ENCODE measurements around the gene SMAP2. TPM values are rescaled to one million over a fixed set of nuclear protein-coding genes. Genes with fewer than 3 reads are reported as not detected.

SMAP2 gene
- total and polyA plus RNA-seq, 2 donors (not counting 3 experiments of a cell fraction or from before 2014, with no cell fraction given): 8.0 to 11.1 TPM

GRCh38 chr1:40339420-40340323, 33.9 kb upstream of the SMAP2 start:
- Histone ChIP-seq H3K27me3 (ENCODE audit: control insufficient read depth in 2 of 2, insufficient read depth in 2 of 2, low read length in 2 of 2) (peaks cover 0 to 7% of the 10 kb centered on the region in 2 experiments), H3K9ac (replicated peaks; ENCODE audit: extremely low read depth, insufficient read depth, low read length) (no peak overlapping the region), H4K20me1 (replicated peaks; ENCODE audit: control insufficient read depth, extremely low read depth, insufficient read depth, low read length) (no peaks in the 10 kb centered on the region), H3K4me1 (ENCODE audit: control insufficient read depth, extremely low read depth, insufficient read depth, low read length) (no peaks in the 10 kb centered on the region), H3K27ac (ENCODE audit: insufficient read depth, low read depth, low read length) (no peak overlapping the region), H2AFZ (ENCODE audit: low read depth, low read length) (no peak overlapping the region), H3K4me3 (replicated peaks in 1 of 3; ENCODE audit: insufficient read depth in 1 of 3, low read depth in 1 of 3, low read length in 3 of 3) (no peak overlapping the region), H3K79me2 (ENCODE audit: control insufficient read depth, insufficient read depth, low read length) (no peaks in the 10 kb centered on the region), H3K9me3 (replicated peaks; ENCODE audit: control insufficient read depth, insufficient read depth, low read length) (no peaks in the 10 kb centered on the region), H3K9me1 (replicated peaks; ENCODE audit: control insufficient read depth, extremely low read depth, insufficient read depth, low read length) (no peaks in the 10 kb centered on the region), H3K4me2 (ENCODE audit: insufficient read depth, low read length) (no peak overlapping the region), H3K36me3 (ENCODE audit: control insufficient read depth in 2 of 2, extremely low read depth in 1 of 2, insufficient read depth in 2 of 2, low read length in 2 of 2) (no peaks in the 10 kb centered on the region)
- intact Hi-C loops (cut with micrococcal nuclease) (loop anchor here (5.0 kb wide), 1 partner anchor 242 kb away; the partner anchor contains the start of gene PPT1), dilution Hi-C loops (cut with MboI; ENCODE audit: extremely low pct_ligation_motif_present, low sequenced_read_pairs) (no loop called here)
- TF ChIP-seq POLR2A (IDR thresholded peaks at IDR 0.05; ENCODE audit: low read depth, low read length) (no peak), EZH2 (IDR thresholded peaks at IDR 0.05; ENCODE audit: borderline replicate concordance, low read depth, low read length, severe bottlenecking) (no peak), CTCF (IDR thresholded peaks at IDR 0.05; ENCODE audit: extremely low read depth in 1 of 2, insufficient read depth in 1 of 2, low read depth in 1 of 2, low read length in 2 of 2) (no peak), MAX (IDR thresholded peaks at IDR 0.05; ENCODE audit: insufficient read depth, insufficient read length) (no peak), POLR2AphosphoS5 (IDR thresholded peaks at IDR 0.05; ENCODE audit: insufficient read depth, low read depth, low read length) (no peak), FOS (IDR thresholded peaks at IDR 0.05; ENCODE audit: borderline replicate concordance, insufficient read depth, low read length) (no peak), MYC (IDR thresholded peaks at IDR 0.05; ENCODE audit: low read depth, low read length) (no peak), JUN (IDR thresholded peaks at IDR 0.05; ENCODE audit: borderline replicate concordance, insufficient read depth, insufficient read length, low read depth) (no peak), GATA2 (IDR thresholded peaks at IDR 0.05; ENCODE audit: insufficient read depth, insufficient read length, low read depth, low read length) (no peak)
- CTCF ChIA-PET: interaction anchor here (0.6 to 9.4 kb wide), 56 partner anchors 11 to 520 kb away, joined by 3 to 362 read pairs (median 6); partner anchors contain the start of genes COL9A2, RLF and SMAP2
- BruUV-seq (replicated peaks): no TSS peak
- no peak for FAIRE-seq
- DNase-seq (ENCODE audit: low read depth, low spot score): no peak
- POLR2A ChIA-PET: interaction anchor here (0.5 kb wide), 1 partner anchor 34 kb away, joined by 3 read pairs; the partner anchor contains the start of gene SMAP2
